Endothelial cell (in vitro differentiated cells): Measurements from ENCODE around the gene CDH22. TPM values are rescaled to one million over a fixed set of nuclear protein-coding genes. Genes with fewer than 3 reads are reported as not detected.

Experiments
- DNase-seq: peaks from one replicate; pipeline ENCODE4 v3.0.0; 2021; ENCODE audit warnings: low spot score
- H3K27ac Mint-ChIP-seq: one replicate; pipeline ENCODE4 v1.8.0; 2021; ENCODE audit warnings: mixed read lengths, inconsistent platforms; ENCODE audit not compliant: unreplicated experiment
- H3K27me3 Mint-ChIP-seq: one replicate; pipeline ENCODE4 v1.8.0; 2021; ENCODE audit warnings: mild to moderate bottlenecking, moderate library complexity, mixed read lengths, inconsistent platforms; ENCODE audit not compliant: unreplicated experiment
- H3K36me3 Mint-ChIP-seq: one replicate; pipeline ENCODE4 v1.8.0; 2021; ENCODE audit warnings: mild to moderate bottlenecking, low read depth, mixed read lengths, inconsistent platforms; ENCODE audit not compliant: unreplicated experiment
- H3K4me1 Mint-ChIP-seq: one replicate; pipeline ENCODE4 v1.8.0; 2021; ENCODE audit warnings: mild to moderate bottlenecking, mixed read lengths, inconsistent platforms; ENCODE audit not compliant: unreplicated experiment
- H3K4me3 Mint-ChIP-seq: one replicate; pipeline ENCODE4 v1.8.0; 2021; ENCODE audit warnings: mild to moderate bottlenecking, mixed read lengths, inconsistent platforms; ENCODE audit not compliant: unreplicated experiment
- H3K9me3 Mint-ChIP-seq: one replicate; pipeline ENCODE4 v1.8.0; 2021; ENCODE audit warnings: mixed read lengths, inconsistent platforms; ENCODE audit not compliant: unreplicated experiment
- total RNA-seq: library from RNA; stranded (reverse); fragmentation: NEBNext Ultra II Directional; extraction: Animal tissue kit (Norgen Biotek cat#: 25700); gene quantifications from one replicate; pipeline ENCODE4 v1.2.1, GENCODE V29; 2021; ENCODE audit not compliant: unreplicated experiment
- TF ChIP-seq, protein P1 (sequence below): fragments of 200-600 bp; sonication (generic); IDR thresholded peaks from one replicate; pipeline ENCODE4 v1.5.0; 2021; ENCODE audit warnings: antibody characterized with exemption; ENCODE audit not compliant: unreplicated experiment

Gene CDH22
- total RNA-seq, 1 donor from 2014 or later, result 1.3 TPM

DNA sequence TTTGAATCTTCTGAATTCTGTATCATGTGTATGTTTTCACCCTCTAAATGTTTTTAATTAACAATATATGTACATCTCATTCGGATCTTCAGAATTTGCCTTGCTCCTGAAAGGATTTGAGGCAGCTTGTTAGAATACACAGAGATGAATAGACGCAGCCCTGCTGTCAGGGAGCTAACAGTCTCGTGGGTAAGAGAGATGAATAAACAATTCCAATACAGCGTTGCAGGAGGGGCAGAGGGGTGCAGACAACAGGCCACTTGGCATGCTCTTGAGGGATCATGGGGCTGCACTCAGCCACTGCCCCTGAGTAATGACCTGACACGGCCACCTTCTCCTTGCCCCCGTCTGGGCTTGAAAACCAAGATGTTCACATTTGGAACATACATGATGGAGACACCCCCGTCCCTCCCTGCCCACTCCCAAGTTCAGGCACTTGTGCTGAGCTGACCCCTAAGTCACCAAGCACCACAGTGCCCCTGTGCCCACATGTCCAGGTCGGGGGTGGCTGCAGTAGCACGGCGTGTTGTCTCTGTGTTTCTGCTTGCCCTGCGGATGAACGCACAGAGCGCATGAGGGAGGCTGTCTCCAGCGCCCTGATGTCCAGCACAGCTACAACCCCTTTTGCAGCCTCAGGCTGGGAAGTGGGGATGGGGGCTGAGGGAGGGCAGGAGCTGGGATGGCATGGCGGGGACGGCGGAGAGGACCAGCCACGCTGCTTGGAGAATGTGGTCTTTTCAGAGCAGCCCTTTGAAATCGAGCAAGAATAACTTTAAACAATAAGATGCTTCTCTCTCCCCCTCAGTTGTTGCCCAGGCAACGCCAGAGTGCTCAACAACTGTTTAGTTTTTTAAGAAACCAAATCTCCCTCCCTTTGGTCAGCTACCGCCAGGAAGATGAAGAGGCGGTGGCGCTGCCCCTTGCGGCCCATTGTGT is 33.0 kb upstream of the CDH22 start:
- Mint-ChIP-seq H3K27ac (no peak overlapping the region), H3K9me3 (no peaks in the 10 kb centered on the region), H3K4me1 (peaks cover 6% of the 10 kb centered on the region), H3K36me3 (peaks cover 4% of the 10 kb centered on the region), H3K4me3 (no peak overlapping the region), H3K27me3 (peaks cover 5% of the 10 kb centered on the region)
- TF ChIP-seq, protein P1, sequence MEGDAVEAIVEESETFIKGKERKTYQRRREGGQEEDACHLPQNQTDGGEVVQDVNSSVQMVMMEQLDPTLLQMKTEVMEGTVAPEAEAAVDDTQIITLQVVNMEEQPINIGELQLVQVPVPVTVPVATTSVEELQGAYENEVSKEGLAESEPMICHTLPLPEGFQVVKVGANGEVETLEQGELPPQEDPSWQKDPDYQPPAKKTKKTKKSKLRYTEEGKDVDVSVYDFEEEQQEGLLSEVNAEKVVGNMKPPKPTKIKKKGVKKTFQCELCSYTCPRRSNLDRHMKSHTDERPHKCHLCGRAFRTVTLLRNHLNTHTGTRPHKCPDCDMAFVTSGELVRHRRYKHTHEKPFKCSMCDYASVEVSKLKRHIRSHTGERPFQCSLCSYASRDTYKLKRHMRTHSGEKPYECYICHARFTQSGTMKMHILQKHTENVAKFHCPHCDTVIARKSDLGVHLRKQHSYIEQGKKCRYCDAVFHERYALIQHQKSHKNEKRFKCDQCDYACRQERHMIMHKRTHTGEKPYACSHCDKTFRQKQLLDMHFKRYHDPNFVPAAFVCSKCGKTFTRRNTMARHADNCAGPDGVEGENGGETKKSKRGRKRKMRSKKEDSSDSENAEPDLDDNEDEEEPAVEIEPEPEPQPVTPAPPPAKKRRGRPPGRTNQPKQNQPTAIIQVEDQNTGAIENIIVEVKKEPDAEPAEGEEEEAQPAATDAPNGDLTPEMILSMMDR, result no peak
- DNase-seq, result no peak

DNA sequence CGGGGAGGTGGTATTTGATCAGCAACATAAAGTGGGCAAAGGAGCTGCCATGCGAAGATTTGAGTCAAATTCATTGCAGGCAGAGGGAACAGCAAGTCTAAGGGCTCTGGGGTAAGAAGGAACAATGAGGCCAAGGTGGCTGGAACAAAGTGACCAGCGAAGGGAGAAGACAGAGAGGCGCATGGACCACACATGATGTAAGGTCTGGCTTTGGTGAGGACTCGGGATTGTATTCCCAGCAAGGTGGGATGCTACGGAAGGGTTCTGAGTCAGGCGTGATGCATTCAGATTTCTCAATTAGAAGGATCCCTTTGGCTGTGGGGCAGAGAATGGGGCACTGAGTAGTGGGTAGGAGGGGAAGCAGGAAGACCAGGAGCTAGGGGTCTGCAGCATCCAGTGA is 30.7 kb upstream of the CDH22 start:
- Mint-ChIP-seq H3K36me3 (no peaks in the 10 kb centered on the region), H3K9me3 (no peaks in the 10 kb centered on the region), H3K4me1 (peaks cover 6% of the 10 kb centered on the region), H3K27me3 (peaks cover 2% of the 10 kb centered on the region), H3K4me3 (no peak overlapping the region), H3K27ac (no peak overlapping the region)
- no peak for DNase-seq
- TF ChIP-seq, protein P1, result no peak

DNA sequence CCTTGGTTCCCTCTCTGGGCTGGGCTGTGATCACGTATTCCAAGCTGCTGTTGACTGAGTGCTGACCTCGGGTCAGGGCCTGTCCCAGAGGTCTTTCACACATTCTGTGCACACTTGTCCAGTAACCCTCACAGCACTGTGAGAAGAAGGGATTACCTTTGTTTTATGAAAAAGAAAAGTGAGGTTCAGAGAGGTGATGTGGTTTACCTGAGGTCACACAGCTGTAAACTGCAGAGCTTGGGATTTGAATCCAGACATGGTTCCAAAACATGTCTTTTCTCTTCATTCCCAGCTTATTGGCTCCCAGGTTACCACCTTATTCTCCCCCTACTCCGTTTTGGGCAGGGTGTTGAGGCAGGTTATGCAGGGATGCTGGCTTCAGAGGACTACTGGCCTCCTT is 28.4 kb upstream of the CDH22 start:
- Mint-ChIP-seq H3K9me3 (no peaks in the 10 kb centered on the region), H3K27me3 (peaks cover 2% of the 10 kb centered on the region), H3K27ac (no peak overlapping the region), H3K36me3 (no peaks in the 10 kb centered on the region), H3K4me3 (no peak overlapping the region), H3K4me1 (peaks cover 8% of the 10 kb centered on the region)
- no peak for DNase-seq
- TF ChIP-seq, protein P1, result no peak

DNA sequence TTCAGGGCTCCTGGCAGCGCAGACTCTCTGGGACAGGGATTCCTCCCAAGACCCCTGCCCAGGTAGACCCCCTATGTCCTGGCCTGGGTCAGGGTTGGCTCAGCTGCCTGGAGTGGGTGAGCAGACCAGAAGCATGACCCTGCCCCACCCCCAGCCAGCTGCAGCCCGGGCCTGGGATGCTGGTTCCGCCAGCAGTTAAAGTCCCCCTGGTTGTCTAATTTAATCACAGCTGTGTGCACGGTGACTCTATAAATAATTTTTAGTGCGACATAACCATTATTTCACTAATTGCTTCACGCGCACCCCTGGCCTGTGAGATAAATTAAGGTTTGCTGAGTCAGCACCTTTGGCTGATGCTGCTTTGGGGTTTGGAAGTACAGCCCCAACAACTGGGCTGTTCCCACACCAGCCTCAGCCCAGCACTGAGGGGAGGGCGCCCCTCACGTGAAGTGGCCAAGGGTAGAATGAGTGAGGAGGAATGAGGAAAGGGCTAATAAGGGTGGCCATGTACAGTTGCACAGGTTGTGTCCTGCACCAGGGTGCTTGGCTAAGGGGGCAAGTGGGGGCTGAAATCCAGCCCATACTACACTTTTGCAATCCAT is 26.1 kb upstream of the CDH22 start:
- DNase-seq, result no peak
- Mint-ChIP-seq H3K27me3 (peaks cover 2% of the 10 kb centered on the region), H3K4me1 (peaks cover 11% of the 10 kb centered on the region), H3K4me3 (no peak overlapping the region), H3K36me3 (no peaks in the 10 kb centered on the region), H3K27ac (no peak overlapping the region), H3K9me3 (no peaks in the 10 kb centered on the region)
- TF ChIP-seq, protein P1, result no peak
